ENCODE measurements around the gene IREB2.

- no peak for TF ChIP-seq CTCF (conservative IDR thresholded peaks at IDR 0.05)
- no peak for TF ChIP-seq ZFX (IDR thresholded peaks at IDR 0.05)
These were observed 40.6 kb upstream of the IREB2 start for GRCh38 chr15:78397382-78397781.

Measured in C4-2B (cell line).